GM12801 (cell line): ENCODE measurements around the gene RSPRY1.

Source experiments
- TF ChIP-seq, protein P1 (sequence below): IDR thresholded peaks from one replicate; pipeline ENCODE4 v1.5.1; 2011; ENCODE audit warnings: control low read depth; ENCODE audit not compliant: insufficient read length; ENCODE audit errors: extremely low read depth

Gene RSPRY1

DNA sequence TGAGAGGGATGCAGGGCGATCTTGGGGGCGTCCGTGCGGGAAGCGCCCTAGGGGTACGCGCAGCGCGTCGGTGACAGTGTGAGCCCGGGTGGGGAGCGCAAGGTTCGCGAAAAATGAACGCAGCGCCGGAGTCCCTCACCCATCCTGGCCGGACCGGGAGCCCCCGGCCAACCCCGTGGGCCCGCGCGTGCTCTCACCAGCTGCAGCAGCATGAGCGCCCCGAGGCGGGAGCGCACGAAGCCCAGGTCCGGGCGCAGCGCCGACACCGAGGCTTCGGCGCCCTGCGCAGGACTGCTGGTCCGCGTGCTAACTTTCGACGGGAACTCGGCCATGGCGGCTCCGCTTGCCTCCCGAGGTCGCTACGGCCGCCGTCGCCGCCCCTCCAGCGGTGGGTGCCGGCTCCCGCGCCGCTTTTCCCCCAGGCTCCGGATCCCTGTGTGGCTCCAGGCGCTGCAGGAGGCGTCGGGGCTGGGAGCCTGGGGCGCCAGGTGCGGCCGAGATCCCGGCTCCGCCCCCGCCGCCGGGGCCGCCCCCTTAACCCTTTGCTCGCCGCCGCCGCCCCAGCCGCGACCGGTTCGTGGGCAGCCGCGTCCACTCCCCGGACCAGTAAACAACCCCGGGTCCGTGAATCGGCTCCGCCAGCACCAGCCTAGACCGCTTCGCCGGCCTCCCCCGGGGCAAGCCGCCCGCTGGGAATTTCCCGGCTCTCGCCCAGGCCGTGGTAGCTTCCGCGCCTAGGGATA lies 98.3 kb downstream of the RSPRY1 start, which contains the start of gene PLLP:
TSS of gene PLLP (minus strand) at position 464 of the 743 bp plus-strand sequence. CDS start at position 332, 132 bp downstream.
- TF ChIP-seq, protein P1, sequence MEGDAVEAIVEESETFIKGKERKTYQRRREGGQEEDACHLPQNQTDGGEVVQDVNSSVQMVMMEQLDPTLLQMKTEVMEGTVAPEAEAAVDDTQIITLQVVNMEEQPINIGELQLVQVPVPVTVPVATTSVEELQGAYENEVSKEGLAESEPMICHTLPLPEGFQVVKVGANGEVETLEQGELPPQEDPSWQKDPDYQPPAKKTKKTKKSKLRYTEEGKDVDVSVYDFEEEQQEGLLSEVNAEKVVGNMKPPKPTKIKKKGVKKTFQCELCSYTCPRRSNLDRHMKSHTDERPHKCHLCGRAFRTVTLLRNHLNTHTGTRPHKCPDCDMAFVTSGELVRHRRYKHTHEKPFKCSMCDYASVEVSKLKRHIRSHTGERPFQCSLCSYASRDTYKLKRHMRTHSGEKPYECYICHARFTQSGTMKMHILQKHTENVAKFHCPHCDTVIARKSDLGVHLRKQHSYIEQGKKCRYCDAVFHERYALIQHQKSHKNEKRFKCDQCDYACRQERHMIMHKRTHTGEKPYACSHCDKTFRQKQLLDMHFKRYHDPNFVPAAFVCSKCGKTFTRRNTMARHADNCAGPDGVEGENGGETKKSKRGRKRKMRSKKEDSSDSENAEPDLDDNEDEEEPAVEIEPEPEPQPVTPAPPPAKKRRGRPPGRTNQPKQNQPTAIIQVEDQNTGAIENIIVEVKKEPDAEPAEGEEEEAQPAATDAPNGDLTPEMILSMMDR = no peak

DNA sequence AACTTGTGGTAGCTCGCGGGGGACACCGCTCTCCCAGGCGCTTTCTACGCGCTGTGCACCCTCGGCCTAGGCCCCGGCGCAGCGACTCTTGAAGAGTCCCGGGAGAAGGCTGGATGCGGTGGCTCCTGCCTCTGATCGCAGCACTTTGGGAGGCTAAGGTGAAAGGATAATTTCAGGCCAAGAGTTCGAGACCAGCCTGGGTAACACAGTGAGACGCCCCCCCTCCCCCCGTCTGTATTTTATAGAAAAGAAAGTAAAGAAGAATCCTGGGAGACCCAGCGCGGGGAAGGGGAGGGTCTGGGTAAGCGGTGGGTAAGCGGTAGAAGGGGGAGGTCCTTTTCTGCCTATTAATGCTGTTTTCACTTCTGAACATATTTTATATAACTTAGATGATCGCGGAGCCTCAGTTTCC lies 98.8 kb downstream of the RSPRY1 start:
- TF ChIP-seq, protein P1 = no peak

DNA sequence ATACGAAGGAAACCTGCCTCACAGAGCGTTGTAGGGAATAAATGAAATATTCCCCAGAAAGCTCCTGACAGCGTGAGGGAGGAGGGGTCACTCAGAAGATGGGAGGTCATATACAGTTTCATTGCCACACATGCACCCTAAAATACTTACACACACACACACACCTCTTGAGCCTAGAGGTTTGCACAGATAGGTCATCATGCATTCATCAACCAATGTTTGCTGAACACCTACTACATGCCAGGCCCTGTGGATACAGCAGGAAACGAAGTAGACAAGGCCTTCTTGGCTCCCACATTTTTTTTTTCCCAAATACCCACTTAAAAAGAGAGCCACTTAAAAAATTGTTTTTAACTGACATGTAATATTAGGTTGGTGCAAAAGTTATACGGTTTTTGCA lies 99.2 kb downstream of the RSPRY1 start:
- TF ChIP-seq, protein P1 = no peak

DNA sequence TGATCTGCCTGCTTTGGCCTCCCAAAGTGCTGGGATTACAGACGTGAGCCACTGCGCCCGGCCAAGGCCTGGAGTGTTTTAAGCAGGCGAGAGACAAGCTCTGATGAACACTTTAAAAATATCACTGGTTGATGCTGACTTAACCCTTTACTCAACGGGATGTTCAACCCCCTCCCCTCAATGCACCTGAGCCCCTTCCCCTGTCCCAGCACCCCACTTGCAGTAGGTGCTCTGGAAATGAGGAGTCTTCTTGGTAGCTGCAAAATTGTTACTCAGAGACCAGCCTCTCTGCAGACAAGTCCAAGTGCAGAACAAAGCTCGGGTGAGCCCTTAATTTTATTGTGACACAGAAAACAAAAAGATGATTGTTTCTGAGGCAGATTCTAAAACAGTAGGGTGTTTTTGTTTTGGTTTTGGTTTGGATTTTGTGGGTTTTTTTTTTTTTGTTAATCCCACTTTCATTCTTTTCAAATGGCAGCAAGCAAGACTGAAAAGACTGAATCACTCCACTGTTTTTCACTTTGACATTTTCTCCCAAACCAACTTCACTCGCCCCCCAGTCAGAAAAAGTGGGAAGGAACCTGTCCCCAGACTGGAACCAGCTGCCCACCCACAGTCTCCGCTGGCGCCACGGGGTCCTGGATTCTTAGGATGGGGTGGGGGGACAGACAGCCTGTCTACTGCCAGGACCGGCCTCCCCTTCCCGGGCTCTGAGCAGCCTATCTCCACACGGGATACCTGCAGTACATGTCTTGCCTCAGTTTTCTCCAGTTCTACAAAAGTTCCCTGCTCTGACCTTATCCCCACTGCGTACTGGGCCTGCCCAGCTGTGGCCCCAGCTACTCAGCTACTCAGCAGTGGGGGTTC lies 103.5 kb downstream of the RSPRY1 start:
- TF ChIP-seq, protein P1 = no peak
